ENCODE measurements around the gene ALKBH6.

Gene ALKBH6

GRCh38 chr19:36014012-36014924, at the start of gene ALKBH6:
Gene ALKBH6, minus strand, starts transcription at chr19:36014213. Its CDS starts 816 bp downstream, at chr19:36013397.
- no peak for TF ChIP-seq CTCF (IDR thresholded peaks at IDR 0.05; ENCODE audit: low read depth, low read length)
- peak; percentile 94 for DNase-seq (ENCODE audit: extremely low read depth, low read depth)

GRCh38 chr19:36061367-36061766, 47.4 kb upstream of the ALKBH6 start:
- DNase-seq (ENCODE audit: extremely low read depth, low read depth), result no peak
- no peak for TF ChIP-seq CTCF (IDR thresholded peaks at IDR 0.05; ENCODE audit: low read depth, low read length)

- DNase-seq (ENCODE audit: extremely low read depth, low read depth), result no peak
These were observed 46.4 kb upstream of the ALKBH6 start for GRCh38 chr19:36060430-36060829.

GRCh38 chr19:36059180-36059910, 45.3 kb upstream of the ALKBH6 start:
- no peak for DNase-seq (ENCODE audit: extremely low read depth, low read depth)
- TF ChIP-seq CTCF (IDR thresholded peaks at IDR 0.05; ENCODE audit: low read depth, low read length), result no peak

More at GRCh38 chr19:36060430-36060829, 46.4 kb upstream of the ALKBH6 start:
- TF ChIP-seq CTCF (IDR thresholded peaks at IDR 0.05; ENCODE audit: low read depth, low read length), result peak; percentile 75

GRCh38 chr19:36058481-36059179, 44.6 kb upstream of the ALKBH6 start:
- no peak for TF ChIP-seq CTCF (IDR thresholded peaks at IDR 0.05; ENCODE audit: low read depth, low read length)
- no peak for DNase-seq (ENCODE audit: extremely low read depth, low read depth)

- TF ChIP-seq CTCF (IDR thresholded peaks at IDR 0.05; ENCODE audit: low read depth, low read length), result no peak
- no peak for DNase-seq (ENCODE audit: extremely low read depth, low read depth)
These were observed 41.0 kb upstream of the ALKBH6 start, which contains the start of gene WDR62 for GRCh38 chr19:36054733-36055686. Gene WDR62, plus strand, starts transcription at chr19:36054897. Its CDS starts 75 bp downstream, at chr19:36054972.
